Spleen (tissue), 11 donors: ENCODE data around the gene UBE2I. TPM values are rescaled to one million over a fixed set of nuclear protein-coding genes. Genes with fewer than 3 reads are reported as not detected.

ENCODE experiments used
- DNase-seq: peaks from one replicate; pipeline ENCODE4 v3.0.0-alpha.2; 2020
- H3K27ac ChIP-seq, 8 donors: fragments of 200-600 bp; sonication (generic) in 7 of 8; 1 replicate in 4 of 8; 2 replicates in 4 of 8; pipeline versions ENCODE4 v1.5.0 to v1.8.0; 2016 to 2021; ENCODE audit warnings: inconsistent platforms in 4 of 8, mild to moderate bottlenecking in 4 of 8, moderate library complexity in 1 of 8
- H3K27me3 ChIP-seq, 7 donors: fragments of 200-600 bp; sonication (generic) in 6 of 7; replicated peaks in 1 of 7; 1 replicate in 4 of 7; 2 replicates in 3 of 7; pipeline versions ENCODE4 v1.5.0 to v1.8.0; 2016 to 2021; ENCODE audit warnings: inconsistent platforms in 3 of 7, mild to moderate bottlenecking in 1 of 7
- H3K36me3 ChIP-seq, 6 donors: fragments of 200-600 bp; sonication (generic) in 5 of 6; 1 replicate in 4 of 6; 2 replicates in 2 of 6; pipeline versions ENCODE4 v1.5.0 to v1.8.0; 2016 to 2021; ENCODE audit warnings: inconsistent platforms in 2 of 6
- H3K4me1 ChIP-seq, 6 donors: fragments of 200-600 bp; sonication (generic) in 5 of 6; 1 replicate in 3 of 6; 2 replicates in 3 of 6; pipeline versions ENCODE4 v1.5.0 to v1.8.0; 2016 to 2021; ENCODE audit warnings: inconsistent platforms in 3 of 6
- H3K4me3 ChIP-seq, 8 donors: fragments of 200-600 bp; sonication (generic) in 7 of 8; 1 replicate in 4 of 8; 2 replicates in 4 of 8; pipeline versions ENCODE4 v1.5.0 to v1.8.0; 2016 to 2021; ENCODE audit warnings: inconsistent platforms in 4 of 8, mild to moderate bottlenecking in 4 of 8, moderate library complexity in 2 of 8
- H3K9me3 ChIP-seq, 8 donors: fragments of 200-600 bp; sonication (generic) in 7 of 8; 1 replicate in 4 of 8; 2 replicates in 4 of 8; pipeline versions ENCODE4 v1.5.0 to v1.8.0; 2016 to 2021; ENCODE audit warnings: inconsistent platforms in 4 of 8
- CTCF ChIP-seq, 11 experiments: fragments of 200-600 bp in 7 of 11; fragments of 450-650 bp in 4 of 11; sonication (generic) in 4 of 11; IDR thresholded peaks in 8 of 11; conservative IDR thresholded peaks in 3 of 11; 1 replicate in 7 of 11; 2 replicates in 4 of 11; pipeline versions ENCODE4 v1.4.0 to v1.8.0; 2016 to 2021; ENCODE audit warnings: antibody characterized with exemption in 11 of 11, inconsistent platforms in 4 of 11, mild to moderate bottlenecking in 1 of 11
- POLR2A ChIP-seq, 3 donors: fragments of 450-650 bp; IDR thresholded peaks; one replicate each; pipeline ENCODE4 v1.5.1; 2017; ENCODE audit warnings: antibody characterized with exemption in 3 of 3, mild to moderate bottlenecking in 1 of 3
- POLR2AphosphoS5 ChIP-seq, 3 donors: sonication (generic); formaldehyde crosslinking; IDR thresholded peaks; one replicate each; pipeline ENCODE4 v1.5.1; 2017; ENCODE audit warnings: antibody characterized with exemption in 3 of 3
- WGBS, 5 donors: extraction: QIAGEN DNeasy Blood & Tissue Kit in 3 of 5; methylation state at CpG; one replicate each; pipeline versions ENCODE4 v1.1.5 to v1.1.7; 2013 to 2018; 5-methylcytosine and 5-hydroxymethylcytosine counted together
- intact Hi-C: fragments of 100-400 bp; cut with DNase I; formaldehyde crosslinking; loops from one replicate; pipeline ENCODE4 v1.15.0; 2023; ENCODE audit warnings: low total_unique reads
- polyA plus RNA-seq, 3 donors: library from polyadenylated mRNA; stranded (reverse); fragments of 200-250 nt; gene quantifications; one replicate each; pipeline ENCODE4 v1.2.1, GENCODE V29; 2013
- total RNA-seq, 7 donors: library from RNA; depleted of rRNA in 3 of 7; stranded (reverse); fragments of >200 nt in 3 of 7; fragmentation: NEBNext Ultra II Directional in 4 of 7; extraction: Animal tissue kit (Norgen Biotek cat#: 25700) in 4 of 7; gene quantifications; one replicate each; pipeline versions ENCODE4 v1.1.0 to v1.2.1, GENCODE V29; 2016 to 2021
- donor health status: healthy with polysubstance abuse.
- donor health status: DM: no; HTN: no; CAD: no; lungs with moderate emphysema.
- donor health status: DM: no; HTN: no; CAD: no.
- donor health status: Bipolar disorder and iron deficiency.
- donor health status: healthy.
- donor health status: DM: no; HTN: no; CAD: no.
- donor health status: DM: yes; HTN: yes; CAD: no.

UBE2I gene
- total and polyA plus RNA-seq, 10 donors = 78.1 to 142 (median 119) TPM

GRCh38 chr16:1279945-1280589 lies 29.4 kb upstream of the UBE2I start:
- H3K27me3 ChIP-seq = peaks cover 0 to 77% (median 31%) of the 10 kb centered on the region in 7 donors
- no peak overlapping the region for H3K4me3 ChIP-seq
- H3K9me3 ChIP-seq = no peaks in the 10 kb centered on the region
- 73 to 92% (median 82%) methylated on average over 19 to 29 of the region's 29 CpGs for WGBS, 5 donors
- no peak for DNase-seq
- TF ChIP-seq POLR2A (IDR thresholded peaks at IDR 0.05) (no peak), POLR2AphosphoS5 (IDR thresholded peaks at IDR 0.05) (no peak)
- peaks cover 0 to 34% (median 5%) of the 10 kb centered on the region in 6 donors for H3K4me1 ChIP-seq
- no peak overlapping the region for H3K27ac ChIP-seq
- H3K36me3 ChIP-seq = no peaks in the 10 kb centered on the region
- intact Hi-C loops = no loop called here

- DNase-seq = no peak
- H3K36me3 ChIP-seq = no peaks in the 10 kb centered on the region
- WGBS, 5 donors = 74 to 88% (median 76%) methylated on average over 8 of the region's 8 CpGs
- H3K4me1 ChIP-seq = peaks cover 0 to 34% (median 5%) of the 10 kb centered on the region in 6 donors
- no peak overlapping the region for H3K4me3 ChIP-seq
- no peak overlapping the region for H3K27ac ChIP-seq
- no peaks in the 10 kb centered on the region for H3K9me3 ChIP-seq
- peaks cover 0 to 79% (median 30%) of the 10 kb centered on the region in 7 donors for H3K27me3 ChIP-seq
- TF ChIP-seq POLR2A (IDR thresholded peaks at IDR 0.05) = no peak
- TF ChIP-seq POLR2AphosphoS5 (IDR thresholded peaks at IDR 0.05) = no peak
- no peak for TF ChIP-seq CTCF (IDR thresholded peaks at IDR 0.05 in 8 of 11, conservative IDR thresholded peaks at IDR 0.05 in 3 of 11)
- intact Hi-C loops = no loop called here
These were observed 28.7 kb upstream of the UBE2I start for GRCh38 chr16:1280783-1281182.

- TF ChIP-seq POLR2A (IDR thresholded peaks at IDR 0.05) (no peak), POLR2AphosphoS5 (IDR thresholded peaks at IDR 0.05) (no peak), CTCF (IDR thresholded peaks at IDR 0.05 in 8 of 11, conservative IDR thresholded peaks at IDR 0.05 in 3 of 11) (no peak)
- 79 to 85% (median 81%) methylated on average over 11 to 16 of the region's 16 CpGs for WGBS, 5 donors
- Histone ChIP-seq H3K27me3 (peaks cover 0 to 79% (median 30%) of the 10 kb centered on the region in 7 donors), H3K4me3 (no peak overlapping the region), H3K36me3 (no peaks in the 10 kb centered on the region), H3K4me1 (peaks cover 0 to 34% (median 5%) of the 10 kb centered on the region in 6 donors), H3K9me3 (no peaks in the 10 kb centered on the region), H3K27ac (no peak overlapping the region)
- DNase-seq = no peak
- intact Hi-C loops = no loop called here
These were observed 27.9 kb upstream of the UBE2I start for GRCh38 chr16:1281517-1281916.

- no peak for TF ChIP-seq POLR2AphosphoS5 (IDR thresholded peaks at IDR 0.05)
- no peak for DNase-seq
- intact Hi-C loops = no loop called here
- Histone ChIP-seq H3K4me3 (no peak overlapping the region), H3K36me3 (no peaks in the 10 kb centered on the region), H3K4me1 (peaks cover 0 to 34% (median 5%) of the 10 kb centered on the region in 6 donors), H3K27me3 (peaks cover 0 to 79% (median 33%) of the 10 kb centered on the region in 7 donors), H3K27ac (no peak overlapping the region), H3K9me3 (no peaks in the 10 kb centered on the region)
- WGBS, 5 donors = 59 to 69% (median 62%) methylated on average over 15 to 17 of the region's 17 CpGs
These were observed 27.0 kb upstream of the UBE2I start for GRCh38 chr16:1282324-1282973.

- Histone ChIP-seq H3K27me3 (peaks cover 0 to 79% (median 33%) of the 10 kb centered on the region in 7 donors), H3K9me3 (no peaks in the 10 kb centered on the region), H3K27ac (no peak overlapping the region), H3K4me1 (peaks cover 0 to 29% (median 5%) of the 10 kb centered on the region in 6 donors), H3K4me3 (no peak overlapping the region), H3K36me3 (no peaks in the 10 kb centered on the region)
- WGBS, 5 donors = 30 to 39% (median 35%) methylated on average over 16 to 17 of the region's 17 CpGs
- TF ChIP-seq CTCF (IDR thresholded peaks at IDR 0.05 in 8 of 11, conservative IDR thresholded peaks at IDR 0.05 in 3 of 11) (no peak), POLR2A (IDR thresholded peaks at IDR 0.05) (no peak), POLR2AphosphoS5 (IDR thresholded peaks at IDR 0.05) (no peak)
- no peak for DNase-seq
- intact Hi-C loops = no loop called here
These were observed 26.1 kb upstream of the UBE2I start for GRCh38 chr16:1283296-1283695.
